C4-2B (cell line): Measurements from ENCODE around the gene COPB2.

Experiments
- CTCF ChIP-seq: fragments of 450-650 bp; conservative IDR thresholded peaks from 2 replicates; pipeline ENCODE4 v1.5.1; 2017; ENCODE audit warnings: mild to moderate bottlenecking
- ZFX ChIP-seq: fragments of 450-650 bp; IDR thresholded peaks from 2 replicates; pipeline ENCODE4 v1.6.1; 2017

GRCh38 chr3:139311557-139311956 lies 77.9 kb downstream of the COPB2 start:
- TF ChIP-seq CTCF (no peak), ZFX (no peak)
